HEK293T (cell line): ENCODE data around the gene RAMP3.

ENCODE experiments used
- BHLHE40 ChIP-seq: fragments of 450-650 bp; IDR thresholded peaks from 2 replicates; pipeline ENCODE4 v1.6.1; 2016; ENCODE audit warnings: mild to moderate bottlenecking, moderate library complexity, borderline replicate concordance
- ELF4 ChIP-seq: fragments of 450-650 bp; IDR thresholded peaks from 2 replicates; pipeline ENCODE4 v1.6.1; 2017; ENCODE audit warnings: antibody characterized with exemption
- FOXA1 ChIP-seq: fragments of 450-650 bp; IDR thresholded peaks from 2 replicates; pipeline ENCODE4 v1.6.1; 2016; ENCODE audit warnings: mild to moderate bottlenecking
- FOXM1 ChIP-seq: fragments of 450-650 bp; IDR thresholded peaks from 2 replicates; pipeline ENCODE4 v1.6.1; 2017; ENCODE audit warnings: mild to moderate bottlenecking, borderline replicate concordance
- LEF1 ChIP-seq: fragments of 450-650 bp; IDR thresholded peaks from 2 replicates; pipeline ENCODE4 v1.6.1; 2017; ENCODE audit warnings: mild to moderate bottlenecking, borderline replicate concordance
- SP1 ChIP-seq: fragments of 450-650 bp; IDR thresholded peaks from 2 replicates; pipeline ENCODE4 v1.6.1; 2017
- SUZ12 ChIP-seq: fragments of 450-650 bp; IDR thresholded peaks from 2 replicates; pipeline ENCODE4 v1.6.1; 2016; ENCODE audit warnings: mild to moderate bottlenecking
- TARDBP ChIP-seq: fragments of 450-650 bp; IDR thresholded peaks from 2 replicates; pipeline ENCODE4 v1.6.1; 2016
- ZNF384 ChIP-seq: fragments of 450-650 bp; IDR thresholded peaks from 2 replicates; pipeline ENCODE4 v1.6.1; 2016
- TF ChIP-seq, protein P1 (sequence below): fragments of 450-650 bp; IDR thresholded peaks from 2 replicates; pipeline ENCODE4 v1.6.1; 2016

DNA sequence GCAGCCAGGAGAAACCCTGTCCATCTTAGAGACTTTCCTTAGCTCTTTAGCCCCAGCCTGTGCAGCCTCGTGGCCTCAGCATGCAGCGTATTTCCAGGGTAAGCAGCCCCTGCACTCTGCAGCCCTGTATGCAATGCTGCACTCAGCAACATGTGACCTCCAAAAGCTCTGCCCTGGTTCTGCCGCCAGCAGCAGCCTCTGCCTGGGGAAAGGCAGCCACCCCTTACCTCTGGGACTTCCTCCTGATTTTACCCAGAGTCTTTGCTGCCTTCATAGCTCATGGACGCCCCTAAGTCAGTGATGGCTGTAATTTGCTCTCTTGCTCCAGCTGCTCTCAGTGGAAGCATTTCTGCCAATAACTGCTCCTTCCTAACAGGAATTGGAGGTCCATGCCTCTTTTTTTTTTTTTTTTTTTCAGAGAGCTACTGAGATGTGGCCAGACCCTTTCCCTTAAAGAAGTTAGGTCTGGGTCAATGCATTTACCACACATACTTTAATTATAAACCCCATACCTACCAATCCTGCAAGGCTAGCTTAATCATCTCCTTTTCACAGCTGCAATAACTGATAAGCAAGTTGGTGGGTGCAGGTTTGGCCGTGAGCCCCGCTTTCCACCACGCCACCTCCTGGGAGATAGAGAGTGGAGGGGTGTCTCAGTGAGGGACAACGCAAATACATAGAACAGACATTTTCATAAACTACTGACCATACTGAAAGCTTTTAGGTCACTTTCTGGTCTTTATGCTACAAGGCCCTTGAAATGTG, 71.7 kb downstream of the RAMP3 start:
- no peak for TF ChIP-seq ELF4
- no peak for TF ChIP-seq BHLHE40
- no peak for TF ChIP-seq SP1
- TF ChIP-seq, protein P1, sequence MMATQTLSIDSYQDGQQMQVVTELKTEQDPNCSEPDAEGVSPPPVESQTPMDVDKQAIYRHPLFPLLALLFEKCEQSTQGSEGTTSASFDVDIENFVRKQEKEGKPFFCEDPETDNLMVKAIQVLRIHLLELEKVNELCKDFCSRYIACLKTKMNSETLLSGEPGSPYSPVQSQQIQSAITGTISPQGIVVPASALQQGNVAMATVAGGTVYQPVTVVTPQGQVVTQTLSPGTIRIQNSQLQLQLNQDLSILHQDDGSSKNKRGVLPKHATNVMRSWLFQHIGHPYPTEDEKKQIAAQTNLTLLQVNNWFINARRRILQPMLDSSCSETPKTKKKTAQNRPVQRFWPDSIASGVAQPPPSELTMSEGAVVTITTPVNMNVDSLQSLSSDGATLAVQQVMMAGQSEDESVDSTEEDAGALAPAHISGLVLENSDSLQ = no peak
- no peak for TF ChIP-seq ZNF384
- no peak for TF ChIP-seq FOXM1
- TF ChIP-seq TARDBP = no peak
- no peak for TF ChIP-seq SUZ12
- TF ChIP-seq FOXA1 = no peak
- TF ChIP-seq LEF1 = no peak
